ENCODE results near the gene WNT6.

- no peak for TF ChIP-seq POLR2A (IDR thresholded peaks at IDR 0.05)
- no peak for TF ChIP-seq CTCF (IDR thresholded peaks at IDR 0.05)
Observed at GRCh38 chr2:218820746-218821369, 38.7 kb upstream of the WNT6 start.

All from esophagus squamous epithelium (tissue), 4 donors.